ENCODE measurements around the gene MKI67. TPM values are rescaled to one million over a fixed set of nuclear protein-coding genes. Genes with fewer than 3 reads are reported as not detected.

The MKI67 gene
- total and polyA plus RNA-seq, 2 donors (not counting 1 experiment from before 2014, with no cell fraction given): 0.36 to 0.47 TPM

Other genes with a start within 250 kb of the MKI67 start
- not detected in 2 replicates for gene CLRN3, start 233.5 kb downstream of the MKI67 start, total RNA-seq
- not detected in 2 replicates for gene CLRN3, start 233.5 kb downstream of the MKI67 start, polyA plus RNA-seq
- 31.5 and 32.7 TPM in 2 replicates for gene PTPRE, start 219.3 kb downstream of the MKI67 start, total RNA-seq
- 6.6 and 11.9 TPM in 2 replicates for gene PTPRE, start 219.3 kb downstream of the MKI67 start, polyA plus RNA-seq

Data from B cell (primary cell).